Frontal cortex (tissue), 4 donors: ENCODE data around the gene CEP250. TPM values are rescaled to one million over a fixed set of nuclear protein-coding genes. Genes with fewer than 3 reads are reported as not detected.
"Not testable (repeated sequence)": the region's sequence is repeated elsewhere in the genome, so short reads cannot be mapped to it uniquely, and the experiment has no call there.

Experiments used
- DNase-seq, 2 donors: peaks; one replicate each; pipeline ENCODE4 v3.0.0; 2012; ENCODE audit warnings: low spot score in 2 of 2
- FAIRE-seq: peaks from 2 replicates; lab custom pipeline; 2012; peaks lifted over from hg19 to GRCh38; lab: Jason Lieb, UNC
- total RNA-seq: library from RNA; depleted of rRNA; stranded (reverse); fragments of >200 nt; gene quantifications from one replicate; pipeline ENCODE4 v1.2.3, GENCODE V29; 2014
- donor health status: control.
- donor health status: control.
- donor health status: control.

The CEP250 gene
- total RNA-seq, result 21.6 TPM

- FAIRE-seq (no peak), DNase-seq (peak; percentile 90 to 93)
Observed at GRCh38 chr20:35454881-35455609, at the start of gene CEP250. TSS of gene CEP250 (plus strand) at chr20:35455598. CDS start at chr20:35462368, 6,770 bp downstream.

- no peak for FAIRE-seq
Observed at GRCh38 chr20:35405775-35406174, 49.6 kb upstream of the CEP250 start.

GRCh38 chr20:35408270-35408669 is 47.1 kb upstream of the CEP250 start:
- FAIRE-seq, result no peak
- no peak for DNase-seq

More at GRCh38 chr20:35405775-35406174, 49.6 kb upstream of the CEP250 start:
- DNase-seq, result no peak

- DNase-seq, result no peak
- FAIRE-seq, result no peak
Observed at GRCh38 chr20:35409542-35409941, 45.9 kb upstream of the CEP250 start.

- no peak for DNase-seq
- FAIRE-seq, result no peak
Observed at GRCh38 chr20:35410613-35411012, 44.8 kb upstream of the CEP250 start.

- DNase-seq, result no peak
- no peak for FAIRE-seq
Observed at GRCh38 chr20:35421322-35421721, 34.1 kb upstream of the CEP250 start.

GRCh38 chr20:35431621-35432429 is 23.6 kb upstream of the CEP250 start:
- no peak for DNase-seq
- no peak for FAIRE-seq

- no peak for FAIRE-seq
- DNase-seq, result no peak
Observed at GRCh38 chr20:35432430-35432735, 23.0 kb upstream of the CEP250 start.

- no peak for DNase-seq
- no peak for FAIRE-seq
Observed at GRCh38 chr20:35433337-35433736, 22.1 kb upstream of the CEP250 start.

- no peak for FAIRE-seq
Observed at GRCh38 chr20:35434085-35435005, 21.1 kb upstream of the CEP250 start.

GRCh38 chr20:35436177-35436573 is 19.2 kb upstream of the CEP250 start:
- DNase-seq (no peak), FAIRE-seq (no peak)

More at GRCh38 chr20:35434085-35435005, 21.1 kb upstream of the CEP250 start:
- DNase-seq, result no peak

GRCh38 chr20:35437599-35437998 is 17.8 kb upstream of the CEP250 start:
- FAIRE-seq (no peak), DNase-seq (no peak)

- FAIRE-seq, result no peak
- DNase-seq, result no peak
Observed at GRCh38 chr20:35443003-35443402, 12.4 kb upstream of the CEP250 start.

GRCh38 chr20:35444226-35444625 is 11.2 kb upstream of the CEP250 start:
- no peak for FAIRE-seq

GRCh38 chr20:35446356-35447078 is 8.9 kb upstream of the CEP250 start:
- DNase-seq (no peak), FAIRE-seq (no peak)

More at GRCh38 chr20:35444226-35444625, 11.2 kb upstream of the CEP250 start:
- DNase-seq, result no peak

- peak in 1 of 2 donors; percentile 73 for DNase-seq
- FAIRE-seq, result no peak
Observed at GRCh38 chr20:35447082-35447789, 8.2 kb upstream of the CEP250 start.

GRCh38 chr20:35448788-35449373 is 6.5 kb upstream of the CEP250 start:
- no peak for DNase-seq
- FAIRE-seq, result no peak

- FAIRE-seq, DNase-seq: not testable (repeated sequence)
Observed at GRCh38 chr20:35449855-35450254, 5.5 kb upstream of the CEP250 start.

- DNase-seq, result no peak
- FAIRE-seq, result no peak
Observed at GRCh38 chr20:35451295-35451694, 4.1 kb upstream of the CEP250 start.
